Measurements from ENCODE around the gene PLIN4. TPM values are rescaled to one million over a fixed set of nuclear protein-coding genes. Genes with fewer than 3 reads are reported as not detected.

Gene PLIN4
- polyA plus RNA-seq, 1 experiment: 0.07 TPM

- Histone ChIP-seq H3K27me3 (ENCODE audit: control insufficient read depth, insufficient read depth, low read length) (peaks cover 15% of the 10 kb centered on the region), H3K4me3 (ENCODE audit: low read depth, low read length) (no peak within 1 kb of the TSS), H3K9me3 (ENCODE audit: control insufficient read depth, insufficient read depth, low read length) (peaks cover 4% of the 10 kb centered on the region), H3K27ac (ENCODE audit: low read depth, low read length) (no peak within 1 kb of the TSS)
- no peak for DNase-seq (ENCODE audit: low read depth, low spot score)
- TF ChIP-seq, protein P1, sequence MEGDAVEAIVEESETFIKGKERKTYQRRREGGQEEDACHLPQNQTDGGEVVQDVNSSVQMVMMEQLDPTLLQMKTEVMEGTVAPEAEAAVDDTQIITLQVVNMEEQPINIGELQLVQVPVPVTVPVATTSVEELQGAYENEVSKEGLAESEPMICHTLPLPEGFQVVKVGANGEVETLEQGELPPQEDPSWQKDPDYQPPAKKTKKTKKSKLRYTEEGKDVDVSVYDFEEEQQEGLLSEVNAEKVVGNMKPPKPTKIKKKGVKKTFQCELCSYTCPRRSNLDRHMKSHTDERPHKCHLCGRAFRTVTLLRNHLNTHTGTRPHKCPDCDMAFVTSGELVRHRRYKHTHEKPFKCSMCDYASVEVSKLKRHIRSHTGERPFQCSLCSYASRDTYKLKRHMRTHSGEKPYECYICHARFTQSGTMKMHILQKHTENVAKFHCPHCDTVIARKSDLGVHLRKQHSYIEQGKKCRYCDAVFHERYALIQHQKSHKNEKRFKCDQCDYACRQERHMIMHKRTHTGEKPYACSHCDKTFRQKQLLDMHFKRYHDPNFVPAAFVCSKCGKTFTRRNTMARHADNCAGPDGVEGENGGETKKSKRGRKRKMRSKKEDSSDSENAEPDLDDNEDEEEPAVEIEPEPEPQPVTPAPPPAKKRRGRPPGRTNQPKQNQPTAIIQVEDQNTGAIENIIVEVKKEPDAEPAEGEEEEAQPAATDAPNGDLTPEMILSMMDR (IDR thresholded peaks at IDR 0.05; ENCODE audit: low read depth, low read length): no peak
- ChIA-PET POLR2A (interaction anchor here (0.6 kb wide), 1 partner anchor 78 kb away, joined by 4 read pairs; no protein-coding TSS in a partner anchor), CTCF (interaction anchor here (1.1 to 1.2 kb wide), 3 partner anchors 15 to 96 kb away, joined by 3 to 8 read pairs (median 4); no protein-coding TSS in a partner anchor)
These were observed 21.7 kb upstream of the PLIN4 start, which contains the start of gene LRG1 for GRCh38 chr19:4539693-4540581. Gene LRG1, minus strand, starts transcription at chr19:4540036. Its CDS starts 23 bp downstream, at chr19:4540013.

GRCh38 chr19:4539169-4539692 is 20.9 kb upstream of the PLIN4 start:
- POLR2A ChIA-PET: interaction anchor here (0.6 kb wide), 1 partner anchor 77 kb away, joined by 4 read pairs; no protein-coding TSS in a partner anchor

DNA sequence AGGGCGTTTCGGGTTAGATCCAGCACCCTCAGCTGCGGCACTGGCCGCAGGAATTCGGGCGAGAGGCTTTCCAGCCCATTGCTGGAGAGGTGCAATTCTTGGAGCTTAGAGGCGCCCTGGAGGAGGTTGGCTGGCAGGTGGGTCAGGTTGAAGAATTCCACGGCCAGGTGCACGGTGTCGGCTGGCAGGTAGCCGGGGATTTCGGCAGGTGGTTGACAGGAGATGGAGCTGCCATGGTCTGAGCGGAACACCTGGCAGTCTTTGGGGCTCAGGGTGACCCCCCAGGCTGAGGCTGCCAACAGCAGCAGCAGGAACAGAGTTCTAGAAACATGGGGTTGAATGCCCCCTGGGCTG is 20.3 kb upstream of the PLIN4 start:
- no peak overlapping the region for H3K27ac ChIP-seq (ENCODE audit: low read depth, low read length)
- no peak for DNase-seq (ENCODE audit: low read depth, low spot score)
- TF ChIP-seq, protein P1 (IDR thresholded peaks at IDR 0.05; ENCODE audit: low read depth, low read length): no peak
- H3K9me3 ChIP-seq (ENCODE audit: control insufficient read depth, insufficient read depth, low read length): peaks cover 4% of the 10 kb centered on the region
- POLR2A ChIA-PET: no interaction called here
- H3K4me3 ChIP-seq (ENCODE audit: low read depth, low read length): no peak overlapping the region
- CTCF ChIA-PET: interaction anchor here (1.0 to 1.1 kb wide), 2 partner anchors 13 to 98 kb away, joined by 3 to 4 read pairs; no protein-coding TSS in a partner anchor
- H3K27me3 ChIP-seq (ENCODE audit: control insufficient read depth, insufficient read depth, low read length): peaks cover 24% of the 10 kb centered on the region

More at GRCh38 chr19:4539169-4539692, 20.9 kb upstream of the PLIN4 start:
- Histone ChIP-seq H3K27ac (ENCODE audit: low read depth, low read length) (no peak overlapping the region), H3K4me3 (ENCODE audit: low read depth, low read length) (no peak overlapping the region), H3K9me3 (ENCODE audit: control insufficient read depth, insufficient read depth, low read length) (peaks cover 4% of the 10 kb centered on the region), H3K27me3 (ENCODE audit: control insufficient read depth, insufficient read depth, low read length) (peaks cover 17% of the 10 kb centered on the region)
- CTCF ChIA-PET: interaction anchor here (1.1 kb wide), 1 partner anchor 97 kb away, joined by 3 read pairs; no protein-coding TSS in a partner anchor
- no peak for DNase-seq (ENCODE audit: low read depth, low spot score)
- TF ChIP-seq, protein P1 (IDR thresholded peaks at IDR 0.05; ENCODE audit: low read depth, low read length): no peak

- Histone ChIP-seq H3K27ac (ENCODE audit: low read depth, low read length) (no peak overlapping the region), H3K27me3 (ENCODE audit: control insufficient read depth, insufficient read depth, low read length) (peaks cover 25% of the 10 kb centered on the region), H3K9me3 (ENCODE audit: control insufficient read depth, insufficient read depth, low read length) (peaks cover 4% of the 10 kb centered on the region), H3K4me3 (ENCODE audit: low read depth, low read length) (no peak overlapping the region)
- ChIA-PET CTCF (interaction anchor here (1.0 kb wide), 1 partner anchor 13 kb away, joined by 4 read pairs; no protein-coding TSS in a partner anchor), POLR2A (no interaction called here)
- TF ChIP-seq, protein P1 (IDR thresholded peaks at IDR 0.05; ENCODE audit: low read depth, low read length): no peak
- no peak for DNase-seq (ENCODE audit: low read depth, low spot score)
These were observed 19.8 kb upstream of the PLIN4 start for GRCh38 chr19:4537953-4538600.
